Liver (tissue), 9 donors: ENCODE results near the gene AKNAD1. TPM values are rescaled to one million over a fixed set of nuclear protein-coding genes. Genes with fewer than 3 reads are reported as not detected.

Experiments used
- DNase-seq: peaks from one replicate; pipeline ENCODE4 v3.0.0-alpha.2; 2017; ENCODE audit warnings: low spot score
- H3K27ac ChIP-seq, 2 donors: one replicate each; pipeline ENCODE4 v1.7.0; 2013; ENCODE audit warnings: inconsistent platforms in 2 of 2, low read length in 2 of 2, control low read depth in 1 of 2, low read depth in 1 of 2, mild to moderate bottlenecking in 1 of 2
- H3K27me3 ChIP-seq, 4 donors: one replicate each; pipeline versions ENCODE4 v1.6.1 to v1.7.0; 2013; ENCODE audit warnings: low read length in 3 of 4, inconsistent platforms in 1 of 4, mild to moderate bottlenecking in 1 of 4, moderate library complexity in 1 of 4; ENCODE audit not compliant: control insufficient read depth in 4 of 4, insufficient read depth in 4 of 4
- H3K36me3 ChIP-seq, 4 donors: one replicate each; pipeline versions ENCODE4 v1.6.1 to v1.7.0; 2013; ENCODE audit warnings: low read length in 3 of 4, mild to moderate bottlenecking in 3 of 4, low read depth in 1 of 4, moderate library complexity in 1 of 4; ENCODE audit not compliant: control insufficient read depth in 4 of 4, insufficient read depth in 3 of 4
- H3K4me1 ChIP-seq, 4 donors: one replicate each; pipeline versions ENCODE4 v1.6.1 to v1.7.0; 2013; ENCODE audit warnings: low read length in 3 of 4, mild to moderate bottlenecking in 3 of 4, moderate library complexity in 1 of 4; ENCODE audit not compliant: control insufficient read depth in 4 of 4, insufficient read depth in 4 of 4
- H3K4me3 ChIP-seq, 3 donors: one replicate each; pipeline versions ENCODE4 v1.6.1 to v1.7.0; 2013; ENCODE audit warnings: low read length in 3 of 3, control low read depth in 1 of 3, low read depth in 1 of 3, mild to moderate bottlenecking in 1 of 3
- H3K9ac ChIP-seq, 2 donors: one replicate each; pipeline ENCODE4 v1.7.0; 2013; ENCODE audit warnings: low read length in 2 of 2, mild to moderate bottlenecking in 2 of 2, moderate library complexity in 2 of 2, control low read depth in 1 of 2, low read depth in 1 of 2
- H3K9me3 ChIP-seq, 4 donors: one replicate each; pipeline versions ENCODE4 v1.6.1 to v1.7.0; 2013; ENCODE audit warnings: low read length in 3 of 4; ENCODE audit not compliant: control insufficient read depth in 4 of 4
- ATF3 ChIP-seq: IDR thresholded peaks from 2 replicates; pipeline ENCODE4 v1.6.1; 2016; ENCODE audit warnings: antibody characterized with exemption
- CTCF ChIP-seq: fragments of 150-350 bp; IDR thresholded peaks from 2 replicates; pipeline ENCODE4 v1.5.1; 2017; ENCODE audit warnings: improper control_type of control experiment, low read depth, low read length; ENCODE audit not compliant: missing input control
- EGR1 ChIP-seq, 2 donors: IDR thresholded peaks; 2 replicates each; pipeline ENCODE4 v1.6.1; 2016 to 2018; ENCODE audit warnings: antibody characterized with exemption in 2 of 2, low read depth in 2 of 2
- FOXA1 ChIP-seq: IDR thresholded peaks from 2 replicates; pipeline ENCODE4 v1.6.1; 2016; ENCODE audit warnings: antibody characterized with exemption
- FOXA2 ChIP-seq: IDR thresholded peaks from 2 replicates; pipeline ENCODE4 v1.6.1; 2016; ENCODE audit warnings: antibody characterized with exemption
- GABPA ChIP-seq, 2 donors: IDR thresholded peaks in 1 of 2; conservative IDR thresholded peaks in 1 of 2; 2 replicates each; pipeline ENCODE4 v1.6.1; 2016; ENCODE audit warnings: antibody characterized with exemption in 2 of 2, mild to moderate bottlenecking in 1 of 2, moderate library complexity in 1 of 2
- HNF4A ChIP-seq, 2 donors: conservative IDR thresholded peaks; 2 replicates each; pipeline ENCODE4 v1.6.1; 2016; ENCODE audit warnings: antibody characterized with exemption in 2 of 2, mild to moderate bottlenecking in 2 of 2
- HNF4G ChIP-seq: IDR thresholded peaks from 2 replicates; pipeline ENCODE4 v1.6.1; 2016; ENCODE audit warnings: antibody characterized with exemption
- JUND ChIP-seq, 2 donors: IDR thresholded peaks; 2 replicates each; pipeline ENCODE4 v1.6.1; 2016; ENCODE audit warnings: antibody characterized with exemption in 2 of 2
- MAX ChIP-seq: IDR thresholded peaks from 2 replicates; pipeline ENCODE4 v1.6.1; 2016; ENCODE audit warnings: antibody characterized with exemption
- NR2F2 ChIP-seq: IDR thresholded peaks from 2 replicates; pipeline ENCODE4 v1.6.1; 2016; ENCODE audit warnings: antibody characterized with exemption
- RAD21 ChIP-seq, 2 donors: IDR thresholded peaks; 2 replicates each; pipeline ENCODE4 v1.6.1; 2016; ENCODE audit warnings: antibody characterized with exemption in 2 of 2, mild to moderate bottlenecking in 2 of 2
- REST ChIP-seq: IDR thresholded peaks from 2 replicates; pipeline ENCODE4 v1.6.1; 2016; ENCODE audit warnings: antibody characterized with exemption, mild to moderate bottlenecking
- RXRA ChIP-seq, 2 donors: IDR thresholded peaks; 2 replicates each; pipeline ENCODE4 v1.6.1; 2017 to 2018; ENCODE audit warnings: antibody characterized with exemption in 2 of 2, mild to moderate bottlenecking in 1 of 2
- SP1 ChIP-seq: IDR thresholded peaks from 2 replicates; pipeline ENCODE4 v1.6.1; 2018; ENCODE audit warnings: antibody characterized with exemption, mild to moderate bottlenecking
- TAF1 ChIP-seq: conservative IDR thresholded peaks from 2 replicates; pipeline ENCODE4 v1.6.1; 2016; ENCODE audit warnings: antibody characterized with exemption, mild to moderate bottlenecking
- YY1 ChIP-seq: IDR thresholded peaks from 2 replicates; pipeline ENCODE4 v1.6.1; 2016; ENCODE audit warnings: antibody characterized with exemption, mild to moderate bottlenecking
- ZBTB33 ChIP-seq: IDR thresholded peaks from 2 replicates; pipeline ENCODE4 v1.6.1; 2016; ENCODE audit warnings: antibody characterized with exemption
- whole genome bisulfite sequencing: extraction: QIAGEN DNeasy Blood & Tissue Kit; methylation state at CpG from one replicate; pipeline ENCODE4 v1.1.7; 2013; 5-methylcytosine and 5-hydroxymethylcytosine counted together
- polyA plus RNA-seq, 2 donors: library from polyadenylated mRNA; stranded (reverse) in 1 of 2; unstranded in 1 of 2; fragments of 200-250 nt in 1 of 2; fragments of >200 nt in 1 of 2; fragmentation: Nextera tagmentation in 1 of 2; extraction: Ambion mirVana in 1 of 2; gene quantifications; one replicate each; pipeline versions ENCODE4 v1.2.1 to v1.2.3, GENCODE V29; 2013 to 2015
- total RNA-seq, 2 donors: library from RNA; depleted of rRNA; stranded (reverse); fragments of >200 nt; gene quantifications; one replicate each; pipeline ENCODE4 v1.2.3, GENCODE V29; 2014
- donor health status: healthy.
- donor health status: healthy.
- donor health status: healthy.
- donor health status: healthy.
- donor health status: healthy.

Gene AKNAD1
- total and polyA plus RNA-seq, 4 donors: not detected

GRCh38 chr1:108858230-108858950, 1.5 kb upstream of the AKNAD1 start:
- H3K27me3 ChIP-seq: peaks cover 0 to 3% (median 0%) of the 10 kb centered on the region in 4 donors
- H3K4me1 ChIP-seq: no peaks in the 10 kb centered on the region
- H3K9me3 ChIP-seq: no peaks in the 10 kb centered on the region
- 72% methylated on average over 6 of the region's 6 CpGs for WGBS
- H3K9ac ChIP-seq: no peak overlapping the region
- H3K36me3 ChIP-seq: no peaks in the 10 kb centered on the region
- H3K4me3 ChIP-seq: no peak overlapping the region
- no peak for TF ChIP-seq HNF4A (conservative IDR thresholded peaks at IDR 0.05)
- no peak for TF ChIP-seq TAF1
- no peak for TF ChIP-seq ZBTB33
- no peak for TF ChIP-seq EGR1 (IDR thresholded peaks at IDR 0.05; ENCODE audit: low read depth in 2 of 2)
- TF ChIP-seq SP1: no peak
- no peak for TF ChIP-seq JUND (IDR thresholded peaks at IDR 0.05)
- TF ChIP-seq REST: no peak
- no peak for TF ChIP-seq GABPA (IDR thresholded peaks at IDR 0.05 in 1 of 2, conservative IDR thresholded peaks at IDR 0.05 in 1 of 2)
- TF ChIP-seq HNF4G: no peak
- TF ChIP-seq NR2F2: no peak
- no peak for TF ChIP-seq MAX
- no peak for TF ChIP-seq FOXA2
- TF ChIP-seq RAD21 (IDR thresholded peaks at IDR 0.05): no peak
- no peak for TF ChIP-seq FOXA1
- TF ChIP-seq ATF3: no peak
- TF ChIP-seq CTCF: no peak
- TF ChIP-seq YY1: no peak
- TF ChIP-seq RXRA (IDR thresholded peaks at IDR 0.05): no peak
- no peak for DNase-seq
- no peak overlapping the region for H3K27ac ChIP-seq
